ENCODE measurements around the gene CHD9NB.

- TF ChIP-seq CTCF (IDR thresholded peaks at IDR 0.05): no peak
- TF ChIP-seq POLR2A (IDR thresholded peaks at IDR 0.05): no peak
Measured at GRCh38 chr16:53065461-53066061, 12.9 kb upstream of the CHD9NB start.
